Stomach smooth muscle (tissue), 2 donors: Measurements from ENCODE around the gene ACP7.

ENCODE experiments used
- H3K27ac ChIP-seq: one replicate; pipeline ENCODE4 v1.7.0; 2013; ENCODE audit warnings: mild to moderate bottlenecking, low read length, inconsistent platforms
- H3K27me3 ChIP-seq, 2 donors: one replicate each; pipeline ENCODE4 v1.7.0; 2013; ENCODE audit warnings: low read length in 2 of 2; ENCODE audit not compliant: insufficient read depth in 2 of 2, control insufficient read depth in 1 of 2
- H3K36me3 ChIP-seq, 2 donors: one replicate each; pipeline ENCODE4 v1.7.0; 2013; ENCODE audit warnings: low read length in 2 of 2; ENCODE audit not compliant: control insufficient read depth in 2 of 2, insufficient read depth in 2 of 2
- H3K4me1 ChIP-seq: one replicate; pipeline ENCODE4 v1.7.0; 2013; ENCODE audit warnings: low read length; ENCODE audit not compliant: control insufficient read depth, insufficient read depth
- H3K4me3 ChIP-seq, 2 donors: one replicate each; pipeline ENCODE4 v1.7.0; 2013; ENCODE audit warnings: low read length in 2 of 2
- H3K9ac ChIP-seq, 2 donors: one replicate each; pipeline ENCODE4 v1.7.0; 2013; ENCODE audit warnings: low read length in 2 of 2, mild to moderate bottlenecking in 1 of 2
- H3K9me3 ChIP-seq, 2 donors: one replicate each; pipeline ENCODE4 v1.7.0; 2013; ENCODE audit warnings: low read length in 2 of 2; ENCODE audit not compliant: control insufficient read depth in 2 of 2
- donor health status: healthy.
- donor health status: Pancreatic carcinoma.

Gene ACP7

GRCh38 chr19:39132344-39132969 is 48.3 kb downstream of the ACP7 start:
- Histone ChIP-seq H3K9ac (peak overlapping the region; percentile 1 to 21), H3K27me3 (no peaks in the 10 kb centered on the region), H3K4me3 (peak overlapping the region in 1 of 2 donors; percentile 47), H3K27ac (no peak overlapping the region), H3K36me3 (no peaks in the 10 kb centered on the region), H3K4me1 (peaks cover 64% of the 10 kb centered on the region), H3K9me3 (no peaks in the 10 kb centered on the region)

GRCh38 chr19:39133431-39134270 is 49.5 kb downstream of the ACP7 start:
- Histone ChIP-seq H3K4me3 (peak overlapping the region in 1 of 2 donors; percentile 44), H3K27ac (no peak overlapping the region), H3K27me3 (no peaks in the 10 kb centered on the region), H3K4me1 (peaks cover 56% of the 10 kb centered on the region), H3K36me3 (no peaks in the 10 kb centered on the region), H3K9me3 (peaks cover 0 to 2% of the 10 kb centered on the region in 2 donors), H3K9ac (no peak overlapping the region)

- peaks cover 61% of the 10 kb centered on the region for H3K4me1 ChIP-seq
- H3K27ac ChIP-seq, result no peak overlapping the region
Observed at GRCh38 chr19:39135701-39136100, 51.5 kb downstream of the ACP7 start.

GRCh38 chr19:39136225-39136940 is 52.2 kb downstream of the ACP7 start:
- Histone ChIP-seq H3K4me3 (no peak overlapping the region), H3K9ac (no peak overlapping the region), H3K27me3 (no peaks in the 10 kb centered on the region), H3K4me1 (peaks cover 55% of the 10 kb centered on the region), H3K27ac (no peak overlapping the region), H3K9me3 (peaks cover 0 to 2% of the 10 kb centered on the region in 2 donors), H3K36me3 (no peaks in the 10 kb centered on the region)

More at GRCh38 chr19:39135701-39136100, 51.5 kb downstream of the ACP7 start:
- peaks cover 0 to 2% of the 10 kb centered on the region in 2 donors for H3K9me3 ChIP-seq
- no peak overlapping the region for H3K9ac ChIP-seq
- H3K27me3 ChIP-seq, result no peaks in the 10 kb centered on the region
- H3K36me3 ChIP-seq, result no peaks in the 10 kb centered on the region
- H3K4me3 ChIP-seq, result no peak overlapping the region

- H3K4me1 ChIP-seq, result peaks cover 47% of the 10 kb centered on the region
- H3K36me3 ChIP-seq, result no peaks in the 10 kb centered on the region
- no peak overlapping the region for H3K27ac ChIP-seq
Observed at GRCh38 chr19:39137131-39137530, 53.0 kb downstream of the ACP7 start.

GRCh38 chr19:39138221-39139211 is 54.3 kb downstream of the ACP7 start:
- no peak overlapping the region for H3K27ac ChIP-seq
- H3K9ac ChIP-seq, result no peak overlapping the region
- no peaks in the 10 kb centered on the region for H3K36me3 ChIP-seq
- H3K27me3 ChIP-seq, result no peaks in the 10 kb centered on the region
- no peak overlapping the region for H3K4me3 ChIP-seq
- H3K9me3 ChIP-seq, result peaks cover 0 to 2% of the 10 kb centered on the region in 2 donors
- peaks cover 35% of the 10 kb centered on the region for H3K4me1 ChIP-seq

More at GRCh38 chr19:39137131-39137530, 53.0 kb downstream of the ACP7 start:
- Histone ChIP-seq H3K9ac (no peak overlapping the region), H3K27me3 (no peaks in the 10 kb centered on the region), H3K4me3 (no peak overlapping the region), H3K9me3 (peaks cover 0 to 2% of the 10 kb centered on the region in 2 donors)

GRCh38 chr19:39139305-39139874 is 55.2 kb downstream of the ACP7 start:
- Histone ChIP-seq H3K4me3 (no peak overlapping the region), H3K36me3 (no peaks in the 10 kb centered on the region), H3K4me1 (peaks cover 36% of the 10 kb centered on the region), H3K27me3 (no peaks in the 10 kb centered on the region), H3K27ac (peak overlapping the region; percentile 18), H3K9me3 (peaks cover 0 to 2% of the 10 kb centered on the region in 2 donors), H3K9ac (peak overlapping the region in 1 of 2 donors; percentile 21)

GRCh38 chr19:39139971-39140453 is 55.8 kb downstream of the ACP7 start:
- no peak overlapping the region for H3K4me3 ChIP-seq
- H3K9ac ChIP-seq, result peak overlapping the region in 1 of 2 donors; percentile 5

GRCh38 chr19:39140594-39140993 is 56.4 kb downstream of the ACP7 start:
- Histone ChIP-seq H3K9ac (peak overlapping the region in 1 of 2 donors; percentile 29), H3K27ac (no peak overlapping the region), H3K36me3 (no peaks in the 10 kb centered on the region), H3K27me3 (no peaks in the 10 kb centered on the region), H3K9me3 (peaks cover 0 to 2% of the 10 kb centered on the region in 2 donors), H3K4me3 (no peak overlapping the region), H3K4me1 (peaks cover 48% of the 10 kb centered on the region)

More at GRCh38 chr19:39139971-39140453, 55.8 kb downstream of the ACP7 start:
- Histone ChIP-seq H3K27ac (no peak overlapping the region), H3K36me3 (no peaks in the 10 kb centered on the region), H3K9me3 (peaks cover 0 to 2% of the 10 kb centered on the region in 2 donors), H3K27me3 (no peaks in the 10 kb centered on the region), H3K4me1 (peaks cover 43% of the 10 kb centered on the region)
